ENCODE measurements around the gene PLEKHB1. TPM values are rescaled to one million over a fixed set of nuclear protein-coding genes. Genes with fewer than 3 reads are reported as not detected.

PLEKHB1 gene
- 1.1 and 1.9 TPM in 2 replicates for total RNA-seq (ENCODE audit: low replicate concordance)

GRCh38 chr11:73645972-73646631, at the start of gene PLEKHB1:
Gene PLEKHB1, plus strand, starts transcription at chr11:73646581. Its CDS starts 28 bp downstream, at chr11:73646609.
- H3K4me3 ChIP-seq (ENCODE audit: low read depth, low read length), result no peak within 1 kb of the TSS
- DNase-seq (ENCODE audit: low read depth), result no peak

GRCh38 chr11:73597336-73597955, 48.9 kb upstream of the PLEKHB1 start:
- no peak for TF ChIP-seq CTCF (IDR thresholded peaks at IDR 0.05; ENCODE audit: insufficient read depth, low read length)
- no peak for DNase-seq (ENCODE audit: low read depth)
- H3K4me3 ChIP-seq (ENCODE audit: low read depth, low read length), result peak overlapping the region; percentile 80

More at GRCh38 chr11:73645972-73646631, at the start of gene PLEKHB1:
- TF ChIP-seq CTCF (IDR thresholded peaks at IDR 0.05; ENCODE audit: insufficient read depth, low read length), result no peak

GRCh38 chr11:73597956-73598718, 48.2 kb upstream of the PLEKHB1 start, which contains the start of gene FAM168A:
Gene FAM168A, minus strand, starts transcription at chr11:73598112. Its CDS starts 129,638 bp downstream, at chr11:73468474.
- DNase-seq (ENCODE audit: low read depth), result peak; percentile 98
- peak; percentile 13 for TF ChIP-seq CTCF (IDR thresholded peaks at IDR 0.05; ENCODE audit: insufficient read depth, low read length)
- peak within 1 kb of the TSS; percentile 80 for H3K4me3 ChIP-seq (ENCODE audit: low read depth, low read length)

GRCh38 chr11:73598719-73599379, 47.5 kb upstream of the PLEKHB1 start:
- DNase-seq (ENCODE audit: low read depth), result no peak
- H3K4me3 ChIP-seq (ENCODE audit: low read depth, low read length), result peak overlapping the region; percentile 80
- TF ChIP-seq CTCF (IDR thresholded peaks at IDR 0.05; ENCODE audit: insufficient read depth, low read length), result no peak

- TF ChIP-seq CTCF (IDR thresholded peaks at IDR 0.05; ENCODE audit: insufficient read depth, low read length), result no peak
- no peak for DNase-seq (ENCODE audit: low read depth)
- H3K4me3 ChIP-seq (ENCODE audit: low read depth, low read length), result no peak overlapping the region
Observed at GRCh38 chr11:73612601-73613140, 33.7 kb upstream of the PLEKHB1 start.

GRCh38 chr11:73614591-73614990, 31.8 kb upstream of the PLEKHB1 start:
- DNase-seq (ENCODE audit: low read depth), result no peak
- TF ChIP-seq CTCF (IDR thresholded peaks at IDR 0.05; ENCODE audit: insufficient read depth, low read length), result no peak
- no peak overlapping the region for H3K4me3 ChIP-seq (ENCODE audit: low read depth, low read length)

All from fibroblast of the aortic adventitia (primary cell).